HG03039 (cell line): ENCODE results near the gene GPC2.
A peak's percentile ranks its signal among the peaks of the same experiment; 100 is the strongest.
"Not testable (repeated sequence)": the region's sequence is repeated elsewhere in the genome, so short reads cannot be mapped to it uniquely, and the experiment has no call there.

Source experiments
- ATAC-seq: cut with Tn5 transposase; IDR thresholded peaks from one replicate; pipeline ENCODE4 v1.9.1; 2021; ENCODE audit warnings: mild to moderate bottlenecking, moderate library complexity; ENCODE audit not compliant: unreplicated experiment

The GPC2 gene, protein sequence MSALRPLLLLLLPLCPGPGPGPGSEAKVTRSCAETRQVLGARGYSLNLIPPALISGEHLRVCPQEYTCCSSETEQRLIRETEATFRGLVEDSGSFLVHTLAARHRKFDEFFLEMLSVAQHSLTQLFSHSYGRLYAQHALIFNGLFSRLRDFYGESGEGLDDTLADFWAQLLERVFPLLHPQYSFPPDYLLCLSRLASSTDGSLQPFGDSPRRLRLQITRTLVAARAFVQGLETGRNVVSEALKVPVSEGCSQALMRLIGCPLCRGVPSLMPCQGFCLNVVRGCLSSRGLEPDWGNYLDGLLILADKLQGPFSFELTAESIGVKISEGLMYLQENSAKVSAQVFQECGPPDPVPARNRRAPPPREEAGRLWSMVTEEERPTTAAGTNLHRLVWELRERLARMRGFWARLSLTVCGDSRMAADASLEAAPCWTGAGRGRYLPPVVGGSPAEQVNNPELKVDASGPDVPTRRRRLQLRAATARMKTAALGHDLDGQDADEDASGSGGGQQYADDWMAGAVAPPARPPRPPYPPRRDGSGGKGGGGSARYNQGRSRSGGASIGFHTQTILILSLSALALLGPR

DNA sequence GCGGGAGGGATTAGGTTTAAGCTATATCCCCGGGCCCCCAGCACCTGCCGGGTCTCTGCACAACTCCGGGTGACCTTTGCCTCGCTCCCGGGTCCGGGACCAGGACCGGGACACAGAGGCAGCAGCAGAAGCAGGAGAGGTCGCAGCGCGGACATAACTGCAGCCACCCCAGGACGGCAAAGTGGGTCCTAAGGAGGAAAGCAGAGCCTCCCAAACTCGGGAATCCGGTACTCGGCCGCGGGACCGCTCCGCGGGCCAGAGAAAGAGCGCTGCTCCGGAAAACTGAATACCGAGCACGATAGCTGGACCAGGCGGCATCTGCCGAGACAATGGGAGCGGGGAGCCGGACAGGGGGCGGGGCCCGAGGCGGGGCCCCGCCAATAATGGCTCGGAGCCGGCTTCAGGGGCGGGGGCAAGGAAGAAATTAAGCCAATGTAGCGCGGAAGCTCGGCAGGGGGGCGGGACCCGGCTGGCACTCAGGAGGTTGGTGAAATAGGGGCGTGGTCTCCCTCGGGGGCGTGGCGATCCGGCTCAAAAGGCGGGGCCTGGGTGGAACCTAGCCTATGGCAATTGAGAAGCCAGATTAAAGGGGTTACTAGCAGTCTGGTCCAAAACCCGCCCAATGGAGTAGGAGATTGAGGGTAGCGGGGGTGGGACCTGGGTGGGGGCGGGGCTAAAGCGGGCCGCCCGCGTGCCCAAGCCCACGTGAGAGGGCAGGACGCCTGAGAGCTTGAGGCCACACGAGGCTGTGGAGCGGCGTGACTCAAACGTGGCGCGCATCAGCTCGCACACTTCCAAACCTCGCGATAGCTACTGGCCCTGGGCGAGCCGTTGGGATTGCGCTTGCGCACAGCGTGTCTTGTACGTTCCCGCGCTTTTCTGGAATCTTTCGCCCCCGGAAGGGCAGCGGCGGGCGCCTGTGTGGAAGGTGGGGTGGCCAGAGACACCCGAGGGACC, at the start of gene GPC2, which contains the start of gene STAG3:
Gene GPC2, minus strand, starts transcription at position 337 of the 957 bp plus-strand sequence. Its CDS starts 182 bp downstream, at position 155.
Gene STAG3, plus strand, starts transcription at position 874 of the 957 bp plus-strand sequence. CDS start 2,639 bp downstream, outside the sequence.
- ATAC-seq: peak; percentile 79

DNA sequence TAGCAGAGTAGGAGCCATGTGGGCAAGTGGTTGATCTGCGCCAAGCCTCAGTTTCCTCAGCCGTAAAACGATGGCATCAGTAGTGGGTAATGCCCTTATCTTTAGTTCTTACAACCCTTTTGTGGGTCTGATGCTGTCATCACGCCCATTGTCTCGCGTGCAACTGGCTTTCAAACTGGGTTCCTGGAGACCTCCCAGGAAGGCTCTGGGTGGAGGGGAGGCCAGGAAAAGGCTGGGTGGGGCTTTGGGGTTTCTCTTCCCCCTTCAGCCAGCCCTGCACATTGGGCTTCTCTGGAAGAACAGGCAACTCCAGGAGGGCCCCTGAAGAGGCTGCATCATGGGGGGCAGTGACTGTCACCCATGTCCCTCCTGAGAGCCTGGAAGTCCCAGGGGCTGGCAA, 47.7 kb upstream of the GPC2 start:
- not testable (repeated sequence) for ATAC-seq

DNA sequence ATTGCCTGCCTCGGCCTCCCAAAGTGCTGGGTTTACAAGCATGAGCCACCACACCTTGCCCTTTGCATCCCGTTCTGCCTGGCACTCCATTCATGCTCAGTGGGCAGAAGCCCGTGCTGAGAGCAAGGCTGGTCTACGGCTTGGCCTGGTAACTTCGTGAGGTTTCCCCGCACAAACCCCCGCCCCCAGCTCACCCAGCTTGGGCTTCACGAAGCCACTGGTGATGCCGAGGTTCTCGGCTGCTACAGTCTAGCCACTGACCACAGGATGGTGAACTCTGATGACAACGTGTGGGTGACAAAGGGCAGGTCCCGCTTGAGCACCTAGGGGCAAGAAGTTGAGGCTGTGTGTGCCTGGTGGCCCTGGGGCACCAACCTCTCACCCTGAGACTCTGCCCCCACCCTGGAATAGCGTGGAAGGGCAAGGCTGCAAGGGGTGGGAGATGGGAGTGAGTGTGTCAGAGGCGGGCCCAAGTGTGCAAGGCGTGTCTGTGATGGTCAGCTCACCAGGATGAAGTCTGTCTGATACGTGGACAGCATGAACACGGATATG, 46.3 kb upstream of the GPC2 start:
- ATAC-seq: not testable (repeated sequence)

DNA sequence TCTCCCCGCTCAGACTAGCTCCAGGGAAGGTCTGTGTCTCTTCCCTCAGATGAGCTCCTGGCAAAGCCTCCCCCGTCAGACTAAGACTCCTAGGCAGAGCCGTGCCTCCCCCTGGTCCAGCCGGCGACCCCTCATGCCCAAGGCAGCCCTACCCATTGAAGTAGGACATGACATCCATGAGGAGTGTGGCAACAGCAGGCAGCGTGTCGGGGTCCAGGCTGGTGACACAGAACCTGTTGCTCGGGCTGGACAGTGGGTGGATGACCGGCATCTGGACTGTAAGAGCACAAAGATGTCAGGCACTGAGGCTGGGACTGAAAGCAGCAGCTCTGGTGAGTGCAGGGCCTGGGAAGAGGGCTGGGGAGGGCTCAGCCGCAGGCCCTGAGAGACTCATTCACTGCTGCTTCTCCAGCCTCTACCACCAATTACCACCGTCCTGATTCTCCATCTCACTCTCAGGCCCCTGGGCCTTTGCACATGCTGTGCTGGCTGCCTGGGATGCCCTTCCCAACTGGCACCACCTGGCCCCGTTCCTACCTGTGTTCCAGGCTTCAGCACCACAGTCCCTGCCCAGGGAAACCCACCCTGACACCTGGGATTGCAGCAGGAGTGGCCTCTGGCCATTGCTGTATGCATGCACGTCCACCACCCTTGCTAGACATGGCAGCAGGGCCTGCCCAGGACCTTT, 45.4 kb upstream of the GPC2 start:
- no peak for ATAC-seq

DNA sequence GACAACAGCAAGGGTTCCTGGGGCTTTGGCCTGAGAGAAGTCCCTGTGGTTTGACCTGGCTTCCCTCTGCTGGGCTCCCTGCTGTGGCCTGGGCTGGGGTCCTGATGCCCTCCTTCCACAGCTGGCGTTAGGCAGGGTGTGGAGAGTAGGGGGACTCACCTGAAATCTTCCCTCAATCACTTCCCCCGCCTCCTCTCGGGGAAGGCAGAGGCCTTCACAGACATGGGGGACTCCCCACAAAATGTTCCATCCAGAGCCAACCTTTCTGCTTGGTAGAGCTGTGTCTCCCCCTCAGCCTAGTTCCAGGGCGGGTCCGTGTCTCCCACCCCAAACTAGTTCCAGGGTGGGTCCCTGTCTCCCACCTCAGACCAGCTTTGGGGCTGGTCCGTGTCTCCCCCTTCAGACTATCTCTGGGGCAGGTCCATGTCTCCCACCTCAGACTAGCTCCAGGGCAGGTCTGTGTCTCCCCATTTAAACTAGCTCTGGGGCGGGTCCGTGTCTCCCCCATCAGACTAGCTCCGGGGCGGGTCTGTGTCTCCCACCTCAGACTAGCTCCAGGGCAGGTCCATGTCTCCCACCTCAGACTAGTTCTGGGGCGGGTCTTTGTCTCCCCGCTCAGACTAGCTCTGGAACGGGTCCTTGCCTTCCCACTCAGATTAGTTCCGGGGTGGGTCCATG, 44.7 kb upstream of the GPC2 start:
- ATAC-seq: no peak

DNA sequence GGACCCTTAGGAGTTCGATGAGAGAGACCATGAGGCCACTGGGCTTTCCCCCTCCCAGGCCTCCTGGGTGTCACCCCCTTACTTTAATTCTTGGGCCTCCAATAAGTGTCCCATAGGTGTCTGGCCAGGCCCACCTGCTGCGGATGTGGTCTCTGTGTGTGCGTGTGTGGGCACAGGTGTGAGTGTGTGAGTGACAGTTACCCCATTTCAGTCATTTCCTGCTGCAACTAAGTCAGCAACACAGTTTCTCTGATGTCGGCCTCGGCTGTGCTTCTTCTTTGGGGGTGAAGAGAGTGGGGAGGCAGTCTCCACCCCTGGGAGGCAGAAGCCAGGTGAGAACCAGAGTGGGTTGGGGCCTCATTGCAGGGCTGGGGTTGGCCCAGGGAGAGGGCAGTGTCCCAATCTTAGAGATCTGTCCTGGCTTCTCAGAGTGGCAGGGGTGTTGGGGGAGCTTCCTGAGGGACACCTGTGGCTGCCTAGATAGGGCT, 44.1 kb upstream of the GPC2 start:
- no peak for ATAC-seq

DNA sequence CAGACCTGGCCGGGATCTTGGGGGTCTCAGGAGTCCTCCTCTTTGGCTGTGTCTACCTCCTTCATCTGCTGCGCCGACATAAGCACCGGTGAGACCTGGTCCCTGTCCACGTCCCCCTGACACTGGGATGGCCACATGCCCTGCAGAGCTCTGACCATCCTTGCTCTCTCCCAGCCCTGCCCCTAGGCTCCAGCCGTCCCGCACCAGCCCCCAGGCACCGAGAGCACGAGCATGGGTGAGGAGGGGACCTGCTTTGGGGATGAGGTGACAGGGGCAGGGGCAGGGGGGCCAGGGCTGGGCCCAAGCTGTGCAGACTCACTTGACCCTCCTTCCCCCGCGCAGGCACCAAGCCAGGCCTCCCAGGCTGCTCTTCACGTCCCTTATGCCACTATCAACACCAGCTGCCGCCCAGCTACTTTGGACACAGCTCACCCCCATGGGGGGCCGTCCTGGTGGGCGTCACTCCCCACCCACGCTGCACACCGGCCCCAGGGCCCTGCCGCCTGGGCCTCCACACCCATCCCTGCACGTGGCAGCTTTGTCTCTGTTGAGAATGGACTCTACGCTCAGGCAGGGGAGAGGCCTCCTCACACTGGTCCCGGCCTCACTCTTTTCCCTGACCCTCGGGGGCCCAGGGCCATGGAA, 43.5 kb upstream of the GPC2 start:
- no peak for ATAC-seq

DNA sequence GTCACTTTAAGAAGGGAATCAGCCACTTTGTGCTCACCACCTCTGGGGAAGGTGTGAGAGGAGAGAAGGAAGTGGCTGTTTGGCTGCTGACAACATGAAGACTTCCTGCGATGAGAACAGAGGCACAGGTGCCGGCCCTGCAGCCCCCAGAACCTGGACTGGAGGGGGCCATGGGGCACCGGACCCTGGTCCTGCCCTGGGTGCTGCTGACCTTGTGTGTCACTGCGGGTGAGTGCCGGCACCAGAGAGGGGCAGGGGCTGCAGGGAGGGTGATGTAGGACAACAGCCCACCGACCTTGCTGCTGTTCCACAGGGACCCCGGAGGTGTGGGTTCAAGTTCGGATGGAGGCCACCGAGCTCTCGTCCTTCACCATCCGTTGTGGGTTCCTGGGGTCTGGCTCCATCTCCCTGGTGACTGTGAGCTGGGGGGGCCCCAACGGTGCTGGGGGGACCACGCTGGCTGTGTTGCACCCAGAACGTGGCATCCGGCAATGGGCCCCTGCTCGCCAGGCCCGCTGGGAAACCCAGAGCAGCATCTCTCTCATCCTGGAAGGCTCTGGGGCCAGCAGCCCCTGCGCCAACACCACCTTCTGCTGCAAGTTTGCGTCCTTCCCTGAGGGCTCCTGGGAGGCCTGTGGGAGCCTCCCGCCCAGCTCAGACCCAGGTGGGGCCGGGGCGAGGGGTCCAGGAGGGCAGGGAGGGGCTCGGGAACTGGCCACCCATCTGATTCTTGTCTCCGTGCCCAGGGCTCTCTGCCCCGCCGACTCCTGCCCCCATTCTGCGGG, 42.8 kb upstream of the GPC2 start, which contains the start of gene PVRIG:
Gene PVRIG, plus strand, starts transcription at position 149 of the 785 bp plus-strand sequence. Its CDS starts 22 bp downstream, at position 171.
- ATAC-seq: not testable (repeated sequence)

DNA sequence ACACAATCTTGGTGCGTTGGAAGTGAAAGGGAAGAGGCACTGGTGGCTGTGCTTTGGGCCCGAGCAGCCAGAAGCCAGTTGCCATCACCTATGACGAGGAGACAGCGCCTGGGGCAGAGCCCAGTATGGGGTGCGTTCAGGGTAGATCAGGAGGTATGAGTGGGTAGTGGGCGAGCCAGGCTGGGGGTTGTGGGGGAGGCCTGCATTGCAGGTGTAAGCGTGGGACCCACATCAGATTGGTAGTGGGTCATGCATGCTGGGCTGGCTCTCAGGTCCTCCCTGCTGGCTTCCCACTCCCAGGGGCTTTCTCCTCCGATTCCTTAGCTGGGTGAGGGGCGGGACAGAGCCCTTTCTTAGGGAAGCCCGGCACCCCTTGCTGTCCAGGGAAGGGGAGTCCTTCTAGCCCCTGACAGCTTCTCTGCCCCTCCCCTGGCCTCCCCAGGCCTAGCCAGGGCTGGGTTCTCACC, 42.1 kb upstream of the GPC2 start:
- no peak for ATAC-seq

DNA sequence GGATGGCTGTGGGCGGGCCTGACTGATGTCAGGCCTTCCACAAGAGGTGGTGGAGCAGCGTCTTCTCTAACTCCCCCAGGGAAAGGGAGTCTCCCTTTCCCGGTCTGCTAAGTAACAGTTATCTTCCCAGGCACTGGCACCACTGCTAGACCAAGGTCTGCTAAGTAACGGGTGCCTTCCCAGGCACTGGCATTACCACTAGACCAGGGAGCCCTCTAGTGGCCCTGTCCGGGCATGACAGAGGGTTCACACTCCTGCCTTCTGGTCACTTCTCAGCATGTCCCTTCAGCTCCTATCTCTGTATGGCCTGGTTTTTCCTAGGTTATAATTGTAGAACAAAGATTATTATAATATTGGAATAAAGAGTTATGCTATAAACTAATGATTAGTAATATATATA, 40.8 kb upstream of the GPC2 start:
- not testable (repeated sequence) for ATAC-seq

DNA sequence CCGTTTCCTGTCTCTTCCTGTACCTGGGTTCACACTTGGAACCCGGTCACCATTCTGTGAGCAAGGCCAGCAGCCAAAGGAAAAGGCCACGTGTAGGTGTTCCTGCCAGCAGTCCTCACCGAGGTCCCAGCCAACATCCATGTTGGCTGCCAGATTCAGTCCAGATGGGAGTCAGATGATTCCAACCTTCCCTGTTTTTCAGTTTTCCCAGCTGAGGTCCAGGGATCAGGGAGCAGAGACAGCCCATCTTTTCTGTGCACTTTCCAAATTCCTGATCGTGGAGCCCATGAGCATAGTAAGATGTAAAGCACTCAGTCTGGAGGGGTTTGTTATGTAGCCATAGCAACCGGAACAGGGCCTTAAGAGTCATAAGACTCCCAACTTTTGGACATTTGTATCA, 38.7 kb upstream of the GPC2 start:
- ATAC-seq: no peak

DNA sequence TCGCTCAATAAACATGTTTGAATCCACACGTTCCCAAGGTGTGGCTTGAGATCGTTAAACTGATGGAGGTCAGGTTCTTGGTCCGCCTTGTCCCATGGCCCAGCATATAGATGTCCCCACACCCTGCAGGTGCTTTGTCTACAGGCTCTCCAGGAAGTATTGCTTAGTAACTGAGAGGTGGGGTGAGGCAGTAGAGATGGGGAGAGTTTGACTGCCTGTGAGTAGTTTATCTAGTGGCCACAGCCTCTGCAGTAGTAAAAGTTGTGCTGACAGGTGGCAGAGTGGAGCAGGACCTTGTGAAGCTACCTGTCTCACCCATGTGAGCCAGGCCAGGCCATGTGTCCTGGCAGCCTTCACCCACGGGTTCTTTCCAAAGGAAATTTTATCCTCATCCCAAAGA, 37.2 kb upstream of the GPC2 start:
- not testable (repeated sequence) for ATAC-seq

DNA sequence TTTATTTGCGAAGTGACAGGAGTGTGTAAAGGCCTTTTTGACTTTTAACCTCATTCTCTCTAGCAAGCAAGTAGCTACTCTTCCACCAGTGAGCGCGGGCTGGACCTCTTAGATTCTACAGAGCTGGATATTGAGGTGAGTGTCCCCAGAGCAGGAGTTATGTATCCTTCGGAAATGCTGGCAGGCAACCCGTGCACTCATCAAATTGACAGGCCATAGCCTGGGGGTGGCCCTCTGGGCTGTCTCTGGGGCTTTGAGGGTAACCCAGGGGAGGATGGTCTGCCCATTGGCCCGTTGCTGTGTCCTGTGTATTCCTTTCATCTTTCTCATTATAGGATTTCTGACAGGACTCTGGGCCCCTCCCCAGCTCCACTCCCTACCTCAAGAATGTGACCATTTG, 36.5 kb upstream of the GPC2 start:
- ATAC-seq: no peak

DNA sequence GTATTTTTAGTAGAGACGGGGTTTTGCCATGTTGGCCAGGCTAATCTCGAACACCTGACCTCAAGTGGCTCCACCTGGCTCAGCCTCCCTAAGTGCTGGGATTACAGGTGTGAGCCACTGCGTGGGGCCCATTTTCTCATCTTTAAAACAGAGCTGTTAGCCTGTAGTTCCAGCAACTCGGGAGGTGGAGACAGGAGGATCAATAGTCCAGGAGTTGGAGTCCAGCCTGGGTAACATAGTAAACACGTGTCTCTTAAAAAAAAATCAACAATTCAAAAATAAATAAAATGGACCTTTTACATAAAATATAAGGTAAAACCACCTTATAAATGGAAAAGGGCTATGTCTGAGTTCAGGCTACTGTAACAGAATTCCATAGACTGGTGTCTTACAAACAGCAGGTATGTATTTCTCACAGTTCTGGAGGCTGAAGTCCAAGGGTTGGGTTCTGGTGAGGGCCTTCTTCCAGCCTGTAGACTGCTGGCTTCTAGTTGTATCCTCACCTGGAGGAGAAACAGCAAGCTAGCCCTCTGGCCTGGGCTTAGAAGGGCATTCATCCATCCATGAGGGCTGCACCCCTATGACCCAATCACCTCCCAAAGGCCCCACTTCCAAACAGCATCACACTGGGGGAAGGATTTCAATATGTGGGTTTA, 35.6 kb upstream of the GPC2 start:
- ATAC-seq: no peak

DNA sequence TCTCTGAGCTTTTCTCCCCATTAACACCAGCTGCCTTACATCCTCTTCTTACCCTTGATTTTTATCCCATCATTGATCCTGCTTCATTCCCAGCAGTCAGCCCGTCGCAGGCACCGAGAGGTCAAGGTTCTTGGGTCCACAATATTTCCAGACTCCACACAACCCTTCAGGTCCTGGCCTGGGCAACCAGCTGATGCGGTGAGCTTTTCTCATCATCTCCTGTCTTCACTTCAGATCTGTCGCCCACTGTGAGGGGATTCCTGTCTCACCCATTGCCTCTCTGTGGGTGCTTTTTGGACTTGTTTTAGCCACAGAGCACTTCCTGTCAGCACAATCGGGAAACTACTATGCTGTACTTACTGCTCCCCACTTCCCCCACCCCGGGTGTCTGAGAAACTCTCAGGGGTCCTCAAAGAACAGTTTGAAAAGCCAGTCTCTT, 34.2 kb upstream of the GPC2 start:
- ATAC-seq: no peak

DNA sequence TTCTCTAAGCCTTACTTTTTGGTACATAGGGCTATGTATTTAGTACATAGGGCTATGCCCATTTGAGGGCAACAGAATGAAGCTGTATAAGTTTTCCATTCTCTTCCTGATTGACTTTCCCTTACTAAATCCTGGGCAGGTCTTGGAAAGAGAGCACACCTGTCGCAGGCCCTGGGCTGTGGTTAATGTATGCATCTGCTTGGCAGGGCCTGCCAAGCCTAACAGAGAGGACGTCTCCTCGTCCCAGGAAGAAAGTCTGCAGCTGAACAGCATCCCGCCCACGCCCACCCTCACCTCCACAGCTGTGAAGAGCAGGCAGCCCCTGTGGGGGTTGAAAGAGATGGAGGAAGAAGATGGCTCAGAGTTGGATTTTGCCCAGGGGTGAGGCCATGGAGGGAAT, 33.6 kb upstream of the GPC2 start:
- ATAC-seq: no peak

DNA sequence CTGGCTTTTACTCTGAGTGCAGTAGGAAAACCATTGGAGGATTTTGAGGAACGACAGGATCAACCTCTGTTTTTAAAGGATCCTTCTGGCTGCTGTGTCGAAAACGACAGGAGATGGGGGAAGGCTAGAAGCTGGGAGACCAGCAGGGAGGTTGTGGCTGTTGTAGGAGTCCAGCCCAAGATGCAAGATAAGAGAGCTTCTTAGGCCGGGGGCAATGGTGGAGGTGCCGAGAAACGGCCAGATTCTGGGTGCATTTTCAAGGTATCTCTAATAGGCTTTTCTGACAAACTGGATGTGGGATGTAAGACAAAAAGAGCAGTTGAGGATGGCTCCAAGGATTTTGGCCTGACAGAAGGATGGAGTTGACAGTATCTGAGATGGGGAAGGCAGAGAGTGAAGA, 32.3 kb upstream of the GPC2 start:
- ATAC-seq: no peak
